Esophagus (tissue), 2 donors: Measurements from ENCODE around the gene ACACA. TPM values are rescaled to one million over a fixed set of nuclear protein-coding genes. Genes with fewer than 3 reads are reported as not detected.
"Not testable (repeated sequence)": the region's sequence is repeated elsewhere in the genome, so short reads cannot be mapped to it uniquely, and the experiment has no call there.

ENCODE experiments used
- H3K27ac ChIP-seq, 2 donors: one replicate each; pipeline ENCODE4 v1.5.1; 2013; ENCODE audit warnings: low read depth in 2 of 2, mild to moderate bottlenecking in 2 of 2, inconsistent platforms in 1 of 2, low read length in 1 of 2, moderate library complexity in 1 of 2
- H3K27me3 ChIP-seq, 2 donors: one replicate each; pipeline ENCODE4 v1.6.1; 2013; ENCODE audit warnings: low read length in 2 of 2, control low read depth in 1 of 2, mild to moderate bottlenecking in 1 of 2; ENCODE audit not compliant: insufficient read depth in 2 of 2, control insufficient read depth in 1 of 2
- H3K36me3 ChIP-seq, 2 donors: one replicate each; pipeline ENCODE4 v1.6.1; 2013; ENCODE audit warnings: low read length in 1 of 2; ENCODE audit not compliant: control insufficient read depth in 2 of 2, insufficient read depth in 2 of 2
- H3K4me1 ChIP-seq, 2 donors: one replicate each; pipeline ENCODE4 v1.6.1; 2013; ENCODE audit warnings: low read length in 1 of 2; ENCODE audit not compliant: control insufficient read depth in 2 of 2, insufficient read depth in 2 of 2
- H3K4me3 ChIP-seq, 2 donors: one replicate each; pipeline ENCODE4 v1.5.1; 2013; ENCODE audit warnings: low read length in 2 of 2, mild to moderate bottlenecking in 2 of 2, low read depth in 1 of 2, moderate library complexity in 1 of 2
- H3K9me3 ChIP-seq, 2 donors: one replicate each; pipeline ENCODE4 v1.6.1; 2013; ENCODE audit warnings: mild to moderate bottlenecking in 2 of 2, low read depth in 1 of 2, low read length in 1 of 2, moderate library complexity in 1 of 2; ENCODE audit not compliant: control insufficient read depth in 2 of 2, insufficient read depth in 1 of 2
- WGBS, 2 donors: extraction: QIAGEN DNeasy Blood & Tissue Kit; methylation state at CpG; one replicate each; pipeline ENCODE4 v1.1.7; 2013; 5-methylcytosine and 5-hydroxymethylcytosine counted together
- polyA plus RNA-seq, 2 donors: library from polyadenylated mRNA; stranded (reverse); fragments of 200-250 nt; gene quantifications; one replicate each; pipeline ENCODE4 v1.2.3, GENCODE V29; 2013
- donor health status: healthy with polysubstance abuse.
- donor health status: Bipolar disorder and iron deficiency.

The ACACA gene
- polyA plus RNA-seq, 2 donors, result 20.0 to 25.4 TPM

DNA sequence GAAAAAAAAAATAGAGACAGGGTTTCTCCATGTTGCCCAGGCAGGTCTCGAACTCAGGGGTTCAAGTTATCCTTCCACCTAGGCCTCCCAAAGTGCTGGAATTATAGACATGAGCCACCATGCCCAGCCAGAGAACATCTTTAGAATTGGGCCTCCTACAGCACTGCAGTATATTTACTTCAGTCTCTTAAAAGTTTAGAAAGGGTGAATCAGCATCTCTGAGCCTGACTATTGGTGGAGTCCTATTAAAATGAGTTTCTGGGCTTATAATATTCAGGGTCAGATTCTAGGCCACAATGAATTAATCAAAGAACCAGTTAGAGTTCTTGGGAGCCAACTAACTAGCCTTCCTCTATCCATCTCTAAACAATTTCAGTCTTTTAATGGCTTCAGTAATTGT lies 22.8 kb upstream of the ACACA start:
- Histone ChIP-seq H3K4me3 (no peak overlapping the region), H3K27ac (peak overlapping the region in 1 of 2 donors; percentile 48), H3K36me3 (peaks cover 0 to 4% of the 10 kb centered on the region in 2 donors), H3K27me3 (no peaks in the 10 kb centered on the region), H3K9me3 (no peaks in the 10 kb centered on the region), H3K4me1 (no peaks in the 10 kb centered on the region)
- WGBS, 2 donors, result 91 to 100% methylated on average over 1 of the region's 1 CpG

DNA sequence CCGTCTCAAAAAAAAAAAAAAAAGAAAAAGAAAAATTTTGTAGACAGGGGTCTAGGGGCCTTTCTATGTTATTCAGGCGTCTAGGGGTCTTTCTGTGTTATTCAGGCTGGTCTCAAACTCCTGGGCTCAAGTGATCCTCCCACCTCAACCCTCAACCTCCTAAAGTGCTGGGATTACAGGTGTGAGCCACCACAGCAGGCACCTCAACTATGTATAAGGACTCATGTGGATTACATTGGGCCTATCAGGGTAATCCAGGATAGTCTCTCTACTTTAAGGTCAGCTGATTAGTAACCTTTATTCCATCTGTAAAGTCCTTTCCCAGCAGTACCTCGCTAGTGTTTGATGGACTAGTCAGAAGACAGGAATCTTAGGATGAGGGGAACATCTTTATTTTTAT lies 22.4 kb upstream of the ACACA start:
- Histone ChIP-seq H3K4me3 (no peak overlapping the region), H3K27ac (peak overlapping the region in 1 of 2 donors; percentile 59), H3K36me3 (peaks cover 0 to 4% of the 10 kb centered on the region in 2 donors), H3K4me1 (no peaks in the 10 kb centered on the region), H3K27me3 (no peaks in the 10 kb centered on the region), H3K9me3 (no peaks in the 10 kb centered on the region)
- WGBS, 2 donors, result 95 to 99% methylated on average over 3 of the region's 3 CpGs

GRCh38 chr17:37425268-37425667 lies 18.6 kb upstream of the ACACA start:
- 91 to 97% methylated on average over 1 of the region's 1 CpG for WGBS, 2 donors

DNA sequence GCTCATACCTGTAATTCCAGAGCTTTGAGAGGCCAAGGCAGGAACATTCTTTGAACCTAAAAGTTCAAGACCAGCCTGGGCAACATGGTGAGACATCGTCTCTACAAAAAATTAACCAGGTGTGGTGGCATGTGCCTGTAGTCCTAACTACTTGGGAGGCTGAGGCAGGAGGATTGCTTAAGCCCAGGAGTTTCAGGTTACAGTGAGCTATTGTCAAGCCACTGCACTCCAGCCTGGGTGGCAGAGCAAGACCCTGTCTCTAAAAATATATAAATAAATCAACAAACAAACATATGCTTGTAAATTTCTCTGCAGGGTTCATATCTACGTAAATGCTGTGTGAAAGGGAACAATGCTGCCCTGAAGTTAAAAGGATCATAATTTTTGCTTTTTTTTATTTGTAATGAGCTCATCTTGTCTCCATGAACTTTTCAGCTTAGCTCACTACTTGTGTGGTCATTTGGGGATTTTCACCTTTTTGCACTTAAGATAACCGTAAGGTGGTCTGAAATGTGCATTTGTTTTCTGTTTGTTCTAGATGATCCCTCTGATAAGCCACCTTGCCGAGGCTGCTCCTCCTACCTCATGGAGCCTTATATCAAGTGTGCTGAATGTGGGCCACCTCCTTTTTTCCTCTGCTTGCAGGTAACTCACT lies 16.5 kb upstream of the ACACA start:
- 69 to 83% methylated on average over 4 of the region's 4 CpGs for WGBS, 2 donors
- no peaks in the 10 kb centered on the region for H3K27me3 ChIP-seq
- no peaks in the 10 kb centered on the region for H3K9me3 ChIP-seq
- peaks cover 5 to 8% of the 10 kb centered on the region in 2 donors for H3K36me3 ChIP-seq
- H3K4me1 ChIP-seq, result no peaks in the 10 kb centered on the region
- H3K4me3 ChIP-seq, result no peak overlapping the region
- no peak overlapping the region for H3K27ac ChIP-seq

More at GRCh38 chr17:37425268-37425667, 18.6 kb upstream of the ACACA start:
- Histone ChIP-seq H3K27me3 (no peaks in the 10 kb centered on the region), H3K27ac (no peak overlapping the region), H3K4me3 (no peak overlapping the region), H3K4me1 (no peaks in the 10 kb centered on the region), H3K36me3 (peaks cover 0 to 8% of the 10 kb centered on the region in 2 donors), H3K9me3 (no peaks in the 10 kb centered on the region)

DNA sequence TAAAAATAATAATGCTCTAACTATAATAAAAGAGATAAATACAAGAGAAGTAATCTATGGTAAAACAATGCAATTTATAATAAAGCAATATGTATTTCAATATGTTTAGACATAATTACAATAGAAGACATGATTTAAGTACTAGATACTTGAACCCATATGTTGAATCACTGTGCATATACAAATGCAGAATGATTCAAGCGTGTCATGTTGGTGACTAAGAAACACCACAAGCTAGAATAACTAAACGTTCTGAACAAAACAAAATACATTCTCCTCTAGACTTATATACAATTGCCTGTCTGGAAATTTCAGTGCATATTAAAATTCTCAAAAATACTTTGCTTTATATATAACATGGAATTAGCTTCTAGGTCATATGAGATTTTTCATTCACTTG lies 11.2 kb upstream of the ACACA start:
- no peak overlapping the region for H3K27ac ChIP-seq
- no peak overlapping the region for H3K4me3 ChIP-seq
- 63 to 76% methylated on average over 2 of the region's 2 CpGs for whole genome bisulfite sequencing, 2 donors
- no peaks in the 10 kb centered on the region for H3K4me1 ChIP-seq
- no peaks in the 10 kb centered on the region for H3K27me3 ChIP-seq
- H3K36me3 ChIP-seq, result peaks cover 0 to 9% of the 10 kb centered on the region in 2 donors
- H3K9me3 ChIP-seq, result no peaks in the 10 kb centered on the region

GRCh38 chr17:37413875-37414519 lies 7.4 kb upstream of the ACACA start:
- H3K27ac ChIP-seq, result no peak overlapping the region

DNA sequence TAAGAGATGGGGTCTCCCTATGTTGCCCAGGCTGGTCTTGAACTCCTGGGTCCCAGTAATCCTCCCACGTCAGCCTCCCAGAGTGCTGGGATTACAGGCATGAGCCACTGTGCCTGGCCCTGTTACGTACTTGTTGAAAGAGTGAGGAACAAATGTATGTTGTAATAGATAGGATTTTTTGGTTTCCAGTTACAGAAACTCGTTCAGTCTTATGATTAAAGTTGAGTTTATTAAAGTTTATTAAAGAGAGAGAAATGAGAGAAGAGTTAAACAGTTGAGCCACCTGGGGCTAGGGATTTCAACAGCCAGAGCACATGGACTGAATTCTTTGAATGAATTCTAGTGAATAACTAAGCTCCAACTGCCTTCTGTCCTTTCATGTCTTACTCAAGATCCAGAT lies 3.7 kb upstream of the ACACA start:
- no peak overlapping the region for H3K27ac ChIP-seq
- H3K4me3 ChIP-seq, result no peak overlapping the region
- peaks cover 4% of the 10 kb centered on the region in 2 donors for H3K36me3 ChIP-seq
- peaks cover 0 to 3% of the 10 kb centered on the region in 2 donors for H3K4me1 ChIP-seq
- H3K27me3 ChIP-seq, result no peaks in the 10 kb centered on the region
- WGBS, 2 donors, result 88 to 95% methylated on average over 3 of the region's 3 CpGs
- H3K9me3 ChIP-seq, result no peaks in the 10 kb centered on the region

More at GRCh38 chr17:37413875-37414519, 7.4 kb upstream of the ACACA start:
- WGBS, 2 donors, result 94 to 97% methylated on average over 7 of the region's 7 CpGs
- Histone ChIP-seq H3K27me3 (no peaks in the 10 kb centered on the region), H3K36me3 (peaks cover 4 to 6% of the 10 kb centered on the region in 2 donors), H3K4me3 (no peak overlapping the region), H3K4me1 (no peaks in the 10 kb centered on the region), H3K9me3 (no peaks in the 10 kb centered on the region)

DNA sequence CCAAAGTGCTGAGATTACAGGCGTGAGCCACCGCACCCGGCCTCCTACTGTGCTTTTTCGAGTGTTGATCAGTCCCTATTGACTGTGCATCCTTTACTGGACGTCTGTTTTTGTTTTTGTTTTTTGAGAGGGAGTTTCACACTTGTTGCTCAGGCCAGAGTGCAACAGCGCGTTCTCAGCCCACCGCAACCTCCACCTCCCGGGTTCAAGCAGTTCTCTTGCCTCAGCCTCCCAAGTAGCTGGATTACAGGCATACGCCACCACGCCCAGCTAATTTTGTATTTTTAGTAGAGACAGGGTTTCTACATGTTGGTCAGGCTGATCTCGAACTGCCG lies 1.5 kb upstream of the ACACA start:
- H3K27me3 ChIP-seq, H3K4me1 ChIP-seq, H3K27ac ChIP-seq, H3K4me3 ChIP-seq, H3K9me3 ChIP-seq, H3K36me3 ChIP-seq: not testable (repeated sequence)
- WGBS, 2 donors, result 92 to 95% methylated on average over 13 of the region's 13 CpGs

DNA sequence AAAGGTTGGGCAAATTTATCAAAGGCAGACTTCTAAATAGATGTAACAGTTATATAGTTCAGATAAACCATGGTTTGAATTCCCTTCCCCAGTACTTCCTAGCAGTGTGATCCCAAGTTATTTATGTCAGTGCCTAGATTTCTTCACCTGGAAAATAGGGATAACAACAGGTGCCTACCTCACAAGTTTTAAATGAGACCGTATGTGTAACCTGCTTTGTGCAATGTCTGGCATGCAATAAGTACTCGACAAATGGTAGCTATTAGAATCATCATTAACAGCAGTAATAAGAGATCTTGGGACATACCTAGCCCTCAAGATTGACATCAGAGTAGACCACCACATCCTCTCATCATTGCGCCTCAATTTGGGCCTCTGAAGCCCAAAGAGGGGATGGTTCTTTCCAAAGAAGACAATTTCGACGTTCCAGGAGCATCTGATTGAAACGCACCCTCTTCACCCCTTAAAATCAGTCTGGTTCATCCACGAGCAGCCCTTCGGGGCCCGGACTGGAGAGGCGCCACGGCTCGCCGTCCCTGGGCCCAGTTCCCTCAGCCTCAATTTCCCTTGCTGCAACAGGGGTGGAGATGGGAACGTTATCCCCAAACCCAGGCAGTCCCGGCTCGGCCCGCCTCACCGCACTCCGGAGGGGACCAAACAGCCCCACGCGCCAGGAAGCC lies 541 bp downstream of the ACACA start:
- Histone ChIP-seq H3K4me1 (peaks cover 0 to 3% of the 10 kb centered on the region in 2 donors), H3K36me3 (peaks cover 0 to under 1% of the 10 kb centered on the region in 2 donors), H3K9me3 (no peaks in the 10 kb centered on the region), H3K27ac (peak overlapping the region; percentile 97), H3K4me3 (peak overlapping the region; percentile 76 to 82), H3K27me3 (no peaks in the 10 kb centered on the region)
- WGBS, 2 donors, result 0% methylated on average over 21 of the region's 21 CpGs
